Spleen (tissue), 11 donors: ENCODE results near the gene FUOM. TPM values are rescaled to one million over a fixed set of nuclear protein-coding genes. Genes with fewer than 3 reads are reported as not detected.

Experiments used
- DNase-seq: peaks from one replicate; pipeline ENCODE4 v3.0.0-alpha.2; 2020
- H3K27ac ChIP-seq, 8 donors: fragments of 200-600 bp; sonication (generic) in 7 of 8; 1 replicate in 4 of 8; 2 replicates in 4 of 8; pipeline versions ENCODE4 v1.5.0 to v1.8.0; 2016 to 2021; ENCODE audit warnings: inconsistent platforms in 4 of 8, mild to moderate bottlenecking in 4 of 8, moderate library complexity in 1 of 8
- H3K27me3 ChIP-seq, 7 donors: fragments of 200-600 bp; sonication (generic) in 6 of 7; replicated peaks in 1 of 7; 1 replicate in 4 of 7; 2 replicates in 3 of 7; pipeline versions ENCODE4 v1.5.0 to v1.8.0; 2016 to 2021; ENCODE audit warnings: inconsistent platforms in 3 of 7, mild to moderate bottlenecking in 1 of 7
- H3K36me3 ChIP-seq, 6 donors: fragments of 200-600 bp; sonication (generic) in 5 of 6; 1 replicate in 4 of 6; 2 replicates in 2 of 6; pipeline versions ENCODE4 v1.5.0 to v1.8.0; 2016 to 2021; ENCODE audit warnings: inconsistent platforms in 2 of 6
- H3K4me1 ChIP-seq, 6 donors: fragments of 200-600 bp; sonication (generic) in 5 of 6; 1 replicate in 3 of 6; 2 replicates in 3 of 6; pipeline versions ENCODE4 v1.5.0 to v1.8.0; 2016 to 2021; ENCODE audit warnings: inconsistent platforms in 3 of 6
- H3K4me3 ChIP-seq, 8 donors: fragments of 200-600 bp; sonication (generic) in 7 of 8; 1 replicate in 4 of 8; 2 replicates in 4 of 8; pipeline versions ENCODE4 v1.5.0 to v1.8.0; 2016 to 2021; ENCODE audit warnings: inconsistent platforms in 4 of 8, mild to moderate bottlenecking in 4 of 8, moderate library complexity in 2 of 8
- H3K9me3 ChIP-seq, 8 donors: fragments of 200-600 bp; sonication (generic) in 7 of 8; 1 replicate in 4 of 8; 2 replicates in 4 of 8; pipeline versions ENCODE4 v1.5.0 to v1.8.0; 2016 to 2021; ENCODE audit warnings: inconsistent platforms in 4 of 8
- CTCF ChIP-seq, 11 experiments: fragments of 200-600 bp in 7 of 11; fragments of 450-650 bp in 4 of 11; sonication (generic) in 4 of 11; IDR thresholded peaks in 8 of 11; conservative IDR thresholded peaks in 3 of 11; 1 replicate in 7 of 11; 2 replicates in 4 of 11; pipeline versions ENCODE4 v1.4.0 to v1.8.0; 2016 to 2021; ENCODE audit warnings: antibody characterized with exemption in 11 of 11, inconsistent platforms in 4 of 11, mild to moderate bottlenecking in 1 of 11
- POLR2A ChIP-seq, 3 donors: fragments of 450-650 bp; IDR thresholded peaks; one replicate each; pipeline ENCODE4 v1.5.1; 2017; ENCODE audit warnings: antibody characterized with exemption in 3 of 3, mild to moderate bottlenecking in 1 of 3
- POLR2AphosphoS5 ChIP-seq, 3 donors: sonication (generic); formaldehyde crosslinking; IDR thresholded peaks; one replicate each; pipeline ENCODE4 v1.5.1; 2017; ENCODE audit warnings: antibody characterized with exemption in 3 of 3
- whole genome bisulfite sequencing, 5 donors: extraction: QIAGEN DNeasy Blood & Tissue Kit in 3 of 5; methylation state at CpG; one replicate each; pipeline versions ENCODE4 v1.1.5 to v1.1.7; 2013 to 2018; 5-methylcytosine and 5-hydroxymethylcytosine counted together
- intact Hi-C: fragments of 100-400 bp; cut with DNase I; formaldehyde crosslinking; loops from one replicate; pipeline ENCODE4 v1.15.0; 2023; ENCODE audit warnings: low total_unique reads
- polyA plus RNA-seq, 3 donors: library from polyadenylated mRNA; stranded (reverse); fragments of 200-250 nt; gene quantifications; one replicate each; pipeline ENCODE4 v1.2.1, GENCODE V29; 2013
- total RNA-seq, 7 donors: library from RNA; depleted of rRNA in 3 of 7; stranded (reverse); fragments of >200 nt in 3 of 7; fragmentation: NEBNext Ultra II Directional in 4 of 7; extraction: Animal tissue kit (Norgen Biotek cat#: 25700) in 4 of 7; gene quantifications; one replicate each; pipeline versions ENCODE4 v1.1.0 to v1.2.1, GENCODE V29; 2016 to 2021
- donor health status: healthy with polysubstance abuse.
- donor health status: DM: no; HTN: no; CAD: no; lungs with moderate emphysema.
- donor health status: DM: no; HTN: no; CAD: no.
- donor health status: Bipolar disorder and iron deficiency.
- donor health status: healthy.
- donor health status: DM: no; HTN: no; CAD: no.
- donor health status: DM: yes; HTN: yes; CAD: no.

The FUOM gene
- total and polyA plus RNA-seq, 10 donors, result 25.3 to 79.6 (median 34.6) TPM

GRCh38 chr10:133344236-133344635 is 13.6 kb downstream of the FUOM start:
- TF ChIP-seq POLR2AphosphoS5 (IDR thresholded peaks at IDR 0.05) (no peak), CTCF (IDR thresholded peaks at IDR 0.05 in 8 of 11, conservative IDR thresholded peaks at IDR 0.05 in 3 of 11) (no peak), POLR2A (IDR thresholded peaks at IDR 0.05) (no peak)
- Histone ChIP-seq H3K27me3 (peaks cover 0 to 100% (median 36%) of the 10 kb centered on the region in 7 donors), H3K9me3 (no peaks in the 10 kb centered on the region), H3K27ac (no peak overlapping the region), H3K4me3 (no peak overlapping the region), H3K4me1 (no peaks in the 10 kb centered on the region), H3K36me3 (no peaks in the 10 kb centered on the region)
- DNase-seq, result no peak
- 65 to 77% (median 73%) methylated on average over 5 of the region's 5 CpGs for WGBS, 5 donors
- intact Hi-C loops, result no loop called here

GRCh38 chr10:133343558-133343957 is 14.3 kb downstream of the FUOM start:
- TF ChIP-seq CTCF (IDR thresholded peaks at IDR 0.05 in 8 of 11, conservative IDR thresholded peaks at IDR 0.05 in 3 of 11), result no peak
- TF ChIP-seq POLR2A (IDR thresholded peaks at IDR 0.05), result no peak
- TF ChIP-seq POLR2AphosphoS5 (IDR thresholded peaks at IDR 0.05), result no peak
- DNase-seq, result no peak
- intact Hi-C loops, result no loop called here
- Histone ChIP-seq H3K9me3 (no peaks in the 10 kb centered on the region), H3K27ac (no peak overlapping the region), H3K4me3 (no peak overlapping the region), H3K4me1 (no peaks in the 10 kb centered on the region), H3K27me3 (peaks cover 0 to 100% (median 36%) of the 10 kb centered on the region in 7 donors), H3K36me3 (no peaks in the 10 kb centered on the region)
- WGBS, 5 donors, result 59 to 71% (median 65%) methylated on average over 9 of the region's 9 CpGs

- 71 to 86% (median 82%) methylated on average over 8 of the region's 8 CpGs for WGBS, 5 donors
- Histone ChIP-seq H3K36me3 (no peaks in the 10 kb centered on the region), H3K4me3 (no peak overlapping the region), H3K9me3 (no peaks in the 10 kb centered on the region), H3K4me1 (no peaks in the 10 kb centered on the region), H3K27me3 (peaks cover 0 to 100% (median 33%) of the 10 kb centered on the region in 7 donors), H3K27ac (no peak overlapping the region)
- intact Hi-C loops, result no loop called here
- DNase-seq, result no peak
- TF ChIP-seq POLR2A (IDR thresholded peaks at IDR 0.05) (no peak), CTCF (IDR thresholded peaks at IDR 0.05 in 8 of 11, conservative IDR thresholded peaks at IDR 0.05 in 3 of 11) (no peak), POLR2AphosphoS5 (IDR thresholded peaks at IDR 0.05) (no peak)
Observed at GRCh38 chr10:133342942-133343341, 14.9 kb downstream of the FUOM start.

- Histone ChIP-seq H3K27ac (no peak overlapping the region), H3K36me3 (no peaks in the 10 kb centered on the region), H3K4me1 (peaks cover 0 to 6% (median under 1%) of the 10 kb centered on the region in 6 donors), H3K4me3 (no peak overlapping the region), H3K9me3 (no peaks in the 10 kb centered on the region), H3K27me3 (peaks cover 0 to 100% (median 34%) of the 10 kb centered on the region in 7 donors)
- DNase-seq, result no peak
- intact Hi-C loops, result no loop called here
- 83 to 94% (median 88%) methylated on average over 4 of the region's 4 CpGs for WGBS, 5 donors
- no peak for TF ChIP-seq POLR2AphosphoS5 (IDR thresholded peaks at IDR 0.05)
- TF ChIP-seq CTCF (IDR thresholded peaks at IDR 0.05 in 8 of 11, conservative IDR thresholded peaks at IDR 0.05 in 3 of 11), result no peak
- TF ChIP-seq POLR2A (IDR thresholded peaks at IDR 0.05), result no peak
Observed at GRCh38 chr10:133341983-133342382, 15.8 kb downstream of the FUOM start.
